BLaER1 treated with 17β-estradiol and CSF1 and Interleukin-3, amounts not matched to agents 10 nM and 100 nM (cell line): Measurements from ENCODE around the gene GSTM4.
"Not testable (repeated sequence)": the region's sequence is repeated elsewhere in the genome, so short reads cannot be mapped to it uniquely, and the experiment has no call there.

Experiments
- H3K27ac ChIP-seq, 11 experiments: shearing (Covaris generic); formaldehyde crosslinking; 2 replicates each; pipeline ENCODE4 v1.8.1; 2022
- H3K27me3 ChIP-seq, 11 experiments: shearing (Covaris generic); formaldehyde crosslinking; 2 replicates each; pipeline ENCODE4 v1.8.1; 2022
- H3K36me3 ChIP-seq, 11 experiments: shearing (Covaris generic); formaldehyde crosslinking; 2 replicates each; pipeline ENCODE4 v1.8.1; 2022
- H3K4me1 ChIP-seq, 10 experiments: shearing (Covaris generic); formaldehyde crosslinking; 2 replicates each; pipeline ENCODE4 v1.8.1; 2022
- H3K4me2 ChIP-seq, 11 experiments: shearing (Covaris generic); formaldehyde crosslinking; 2 replicates each; pipeline ENCODE4 v1.8.1; 2022
- H3K4me3 ChIP-seq, 10 experiments: shearing (Covaris generic); formaldehyde crosslinking; 2 replicates each; pipeline ENCODE4 v1.8.1; 2022
- H3K9ac ChIP-seq, 11 experiments: shearing (Covaris generic); formaldehyde crosslinking; 2 replicates each; pipeline ENCODE4 v1.8.1; 2022
- H3K9me3 ChIP-seq, 11 experiments: shearing (Covaris generic); formaldehyde crosslinking; replicated peaks in 1 of 11; 2 replicates each; pipeline ENCODE4 v1.8.1; 2022
- H4K20me1 ChIP-seq, 11 experiments: shearing (Covaris generic); formaldehyde crosslinking; 2 replicates each; pipeline ENCODE4 v1.8.1; 2022
- Cebpa-rat ChIP-seq, 11 experiments: shearing (Covaris generic); IDR thresholded peaks; 2 replicates each; pipeline ENCODE4 v1.8.1; 2022

The GSTM4 gene

DNA sequence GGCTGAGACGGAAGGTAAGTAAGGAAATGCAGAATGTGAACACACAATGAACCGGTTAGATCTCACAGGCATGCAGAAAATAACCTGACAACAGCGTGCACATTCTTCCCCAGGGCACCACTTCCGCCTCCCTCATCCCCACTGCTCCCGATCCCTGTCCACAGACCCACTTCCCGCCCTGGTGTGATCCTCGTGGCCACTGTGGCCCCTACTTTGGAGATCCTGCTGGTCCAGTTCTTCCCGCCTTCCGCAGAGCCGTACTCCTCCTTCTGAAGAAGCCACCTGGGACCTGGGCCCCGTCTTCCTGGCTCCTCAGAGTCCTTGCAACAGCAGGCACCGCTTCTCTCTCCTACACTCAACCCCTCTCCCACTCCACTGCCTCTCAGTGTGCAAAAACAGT is 1.4 kb upstream of the GSTM4 start:
- H3K4me1 ChIP-seq, result peaks cover 39 to 51% (median 46%) of the 10 kb centered on the region in 10 experiments
- H4K20me1 ChIP-seq, result no peaks in the 10 kb centered on the region; a peak in 1 of 22 replicates
- TF ChIP-seq Cebpa-rat (IDR thresholded peaks at IDR 0.05), result no peak
- peak overlapping the region; percentile 80 to 98 (median 94); a peak in 19 of 22 replicates for H3K4me2 ChIP-seq
- peak overlapping the region in 1 of 11 experiments; percentile 82; a peak in 1 of 22 replicates for H3K9ac ChIP-seq
- peaks cover 0 to 4% (median 0%) of the 10 kb centered on the region in 11 experiments; a peak in 1 of 22 replicates for H3K36me3 ChIP-seq
- H3K9me3 ChIP-seq, result no peaks in the 10 kb centered on the region
- H3K4me3 ChIP-seq, result no peak overlapping the region
- H3K27me3 ChIP-seq, result no peaks in the 10 kb centered on the region
- H3K27ac ChIP-seq, result no peak overlapping the region

DNA sequence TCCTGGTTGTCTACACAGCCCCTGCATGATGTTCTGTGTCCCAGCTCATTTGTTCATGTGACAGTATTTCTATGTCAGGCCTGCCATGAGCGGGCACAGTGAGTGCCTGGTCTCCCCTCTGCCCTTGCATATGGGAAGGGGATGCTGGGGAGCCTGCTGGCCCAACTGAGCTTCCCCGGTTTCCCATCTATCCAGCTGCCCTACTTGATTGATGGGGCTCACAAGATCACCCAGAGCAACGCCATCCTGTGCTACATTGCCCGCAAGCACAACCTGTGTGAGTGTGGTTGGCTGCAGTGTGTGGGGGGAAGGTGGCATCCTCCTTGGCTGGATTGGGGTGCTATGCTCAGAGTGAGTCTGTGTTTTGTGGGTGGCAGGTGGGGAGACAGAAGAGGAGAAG is 1.5 kb downstream of the GSTM4 start:
- no peaks in the 10 kb centered on the region for H3K27me3 ChIP-seq

DNA sequence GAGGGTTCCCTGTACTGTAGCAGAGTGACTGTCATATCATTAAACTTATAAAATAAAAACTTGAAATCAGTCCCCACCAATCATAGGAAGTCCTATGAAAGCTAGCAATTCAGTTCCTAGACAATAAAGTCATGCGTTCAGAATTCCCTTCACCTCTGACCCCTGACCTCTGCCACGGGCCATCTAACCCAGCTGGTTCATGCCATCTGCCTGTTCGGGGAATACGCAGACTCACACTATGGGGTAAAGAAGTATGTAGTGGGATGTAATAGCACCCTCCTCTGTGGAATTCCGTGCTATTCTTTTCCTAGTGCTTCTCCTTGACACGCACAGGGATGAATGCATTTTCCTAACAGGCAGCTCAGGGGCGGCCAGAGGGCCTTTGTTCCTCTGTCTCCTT is 2.1 kb downstream of the GSTM4 start:
- H3K4me1 ChIP-seq, result peaks cover 50 to 74% (median 65%) of the 10 kb centered on the region in 10 experiments
- no peak overlapping the region for H3K4me3 ChIP-seq
- no peak for TF ChIP-seq Cebpa-rat (IDR thresholded peaks at IDR 0.05)
- H3K9me3 ChIP-seq, result no peaks in the 10 kb centered on the region
- peaks cover 0 to 5% (median 0%) of the 10 kb centered on the region in 11 experiments; a peak in 1 of 22 replicates for H4K20me1 ChIP-seq
- H3K4me2 ChIP-seq, result peak overlapping the region in 9 of 11 experiments; percentile 71 to 97 (median 93); a peak in 19 of 22 replicates
- no peak overlapping the region for H3K9ac ChIP-seq
- no peaks in the 10 kb centered on the region for H3K27me3 ChIP-seq
- H3K27ac ChIP-seq, result peak overlapping the region in 4 of 11 experiments; percentile 21 to 61 (median 40); a peak in 4 of 22 replicates
- peaks cover 0 to 16% (median 0%) of the 10 kb centered on the region in 11 experiments; a peak in 3 of 22 replicates for H3K36me3 ChIP-seq

More for the DNA sequence above, 1.5 kb downstream of the GSTM4 start:
- Histone ChIP-seq H3K9ac (no peak overlapping the region), H3K27ac (no peak overlapping the region), H3K4me2 (peak overlapping the region in 10 of 11 experiments; percentile 80 to 98 (median 94); a peak in 18 of 22 replicates), H3K36me3 (peaks cover 0 to 15% (median 0%) of the 10 kb centered on the region in 11 experiments; a peak in 3 of 22 replicates), H3K9me3 (no peaks in the 10 kb centered on the region), H3K4me1 (peaks cover 50 to 74% (median 65%) of the 10 kb centered on the region in 10 experiments), H4K20me1 (peaks cover 0 to 5% (median 0%) of the 10 kb centered on the region in 11 experiments; a peak in 1 of 22 replicates), H3K4me3 (peak overlapping the region in 1 of 10 experiments; percentile 81; a peak in 1 of 20 replicates)
- no peak for TF ChIP-seq Cebpa-rat (IDR thresholded peaks at IDR 0.05)

DNA sequence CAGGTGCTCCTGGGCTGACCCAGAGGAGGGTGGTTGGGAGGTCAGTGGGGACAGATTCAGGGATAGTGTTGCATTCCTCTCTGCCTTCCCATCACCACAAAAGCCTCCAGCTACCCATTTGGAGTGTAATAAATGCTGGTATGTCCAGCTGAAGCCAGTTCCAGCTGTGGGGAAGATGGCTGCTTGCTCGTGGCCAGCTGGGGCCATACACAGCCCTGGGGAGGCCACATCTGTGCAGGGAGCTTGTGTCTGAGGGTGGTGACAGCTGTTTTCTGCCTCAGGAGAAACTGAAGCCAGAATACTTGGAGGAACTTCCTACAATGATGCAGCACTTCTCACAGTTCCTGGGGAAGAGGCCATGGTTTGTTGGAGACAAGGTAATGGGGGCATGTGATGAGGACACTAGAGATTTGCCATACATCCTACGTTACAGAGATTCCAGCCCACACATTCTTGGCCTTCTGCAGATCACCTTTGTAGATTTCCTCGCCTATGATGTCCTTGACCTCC is 2.7 kb downstream of the GSTM4 start:
- Histone ChIP-seq H3K9me3 (no peaks in the 10 kb centered on the region), H3K27me3 (no peaks in the 10 kb centered on the region), H3K9ac (peak overlapping the region in 1 of 11 experiments; percentile 33; a peak in 1 of 22 replicates), H3K4me2 (peak overlapping the region in 10 of 11 experiments; percentile 6 to 97 (median 86); a peak in 19 of 22 replicates), H3K27ac (peak overlapping the region in 7 of 11 experiments; percentile 9 to 61 (median 31); a peak in 8 of 22 replicates), H3K4me1 (peaks cover 50 to 78% (median 68%) of the 10 kb centered on the region in 10 experiments), H3K4me3 (no peak overlapping the region), H4K20me1 (peaks cover 0 to 5% (median 0%) of the 10 kb centered on the region in 11 experiments; a peak in 1 of 22 replicates), H3K36me3 (peaks cover 0 to 16% (median 0%) of the 10 kb centered on the region in 11 experiments; a peak in 3 of 22 replicates)
- no peak for TF ChIP-seq Cebpa-rat (IDR thresholded peaks at IDR 0.05)

DNA sequence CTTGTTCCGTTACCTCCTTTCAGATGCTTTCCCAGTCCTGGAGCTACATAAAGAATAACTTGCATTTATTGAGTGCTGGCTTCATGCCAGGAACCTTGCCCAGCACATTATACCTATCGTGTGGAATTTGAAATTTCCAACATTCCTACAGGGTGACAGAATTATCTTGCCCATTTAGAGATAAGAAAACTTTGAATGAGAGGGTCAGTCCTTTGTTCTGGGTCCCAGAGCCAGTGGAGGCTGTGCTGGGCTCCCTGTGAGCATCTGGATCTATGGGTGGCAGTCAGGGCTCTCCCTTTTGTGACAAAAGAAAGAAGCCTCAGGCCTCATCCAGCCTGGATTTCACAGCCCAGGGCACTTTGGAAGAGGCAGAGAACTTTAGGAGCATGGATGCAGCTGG is 3.2 kb downstream of the GSTM4 start:
- H3K4me2 ChIP-seq, result peak overlapping the region; percentile 60 to 97 (median 83)
- H3K9me3 ChIP-seq, result no peaks in the 10 kb centered on the region
- no peak for TF ChIP-seq Cebpa-rat (IDR thresholded peaks at IDR 0.05)

DNA sequence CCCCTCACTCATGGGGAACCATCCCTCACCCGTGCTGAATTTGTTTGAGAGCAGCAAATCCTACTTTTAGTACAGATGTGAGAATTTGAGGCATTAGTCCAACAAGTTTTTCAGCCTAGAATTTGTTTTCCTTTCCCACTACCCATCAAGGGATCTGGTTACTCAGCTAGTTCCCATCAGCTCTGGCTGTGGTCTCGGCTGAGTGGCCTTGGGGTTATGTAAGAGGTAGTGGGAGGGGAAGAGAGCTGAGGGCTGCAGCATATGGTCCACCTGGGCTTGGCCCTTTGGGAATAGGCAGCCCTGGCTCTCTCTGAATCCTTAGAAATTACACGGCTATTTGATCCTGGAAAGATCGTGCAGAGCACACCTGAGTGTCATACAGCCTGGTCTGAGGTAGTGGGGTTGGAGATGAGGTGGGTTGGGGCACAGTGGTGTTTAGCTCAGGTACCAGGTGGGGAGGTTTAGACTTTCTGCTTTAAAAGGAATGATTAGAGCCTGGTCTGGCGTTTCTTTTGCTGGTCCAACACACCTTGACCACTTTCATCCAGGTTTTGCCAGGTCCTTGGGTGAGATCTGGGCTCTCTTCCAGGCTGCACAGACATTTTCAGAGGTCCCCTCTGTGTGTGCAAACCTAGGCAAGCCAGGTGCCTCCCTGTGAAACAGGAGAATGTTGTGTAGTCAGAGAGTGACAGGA is 4.2 kb downstream of the GSTM4 start:
- Histone ChIP-seq H3K9ac (peak overlapping the region in 5 of 11 experiments; percentile 22 to 50 (median 40); a peak in 6 of 22 replicates), H3K27me3 (no peaks in the 10 kb centered on the region), H3K27ac (peak overlapping the region in 7 of 11 experiments; percentile 29 to 63 (median 53); a peak in 11 of 22 replicates), H3K4me2 (peak overlapping the region; percentile 60 to 97 (median 83)), H3K4me3 (peak overlapping the region in 2 of 10 experiments; percentile 0 to 39; a peak in 3 of 20 replicates), H3K36me3 (peaks cover 0 to 16% (median 0%) of the 10 kb centered on the region in 11 experiments; a peak in 3 of 22 replicates), H4K20me1 (peaks cover 0 to 5% (median 0%) of the 10 kb centered on the region in 11 experiments; a peak in 1 of 22 replicates), H3K9me3 (no peaks in the 10 kb centered on the region), H3K4me1 (peaks cover 41 to 73% (median 66%) of the 10 kb centered on the region in 10 experiments)
- TF ChIP-seq Cebpa-rat (IDR thresholded peaks at IDR 0.05), result peak in 2 of 11 experiments; percentile 5 to 19; a peak in 1 of 22 replicates

More for the DNA sequence above, 3.2 kb downstream of the GSTM4 start:
- Histone ChIP-seq H3K4me3 (no peak overlapping the region), H3K27ac (peak overlapping the region in 7 of 11 experiments; percentile 29 to 63 (median 53); a peak in 13 of 22 replicates), H3K9ac (peak overlapping the region in 7 of 11 experiments; percentile 2 to 50 (median 37); a peak in 7 of 22 replicates), H4K20me1 (peaks cover 0 to 5% (median 0%) of the 10 kb centered on the region in 11 experiments; a peak in 1 of 22 replicates), H3K36me3 (peaks cover 0 to 16% (median 0%) of the 10 kb centered on the region in 11 experiments; a peak in 3 of 22 replicates), H3K27me3 (no peaks in the 10 kb centered on the region), H3K4me1 (peaks cover 50 to 82% (median 70%) of the 10 kb centered on the region in 10 experiments)

DNA sequence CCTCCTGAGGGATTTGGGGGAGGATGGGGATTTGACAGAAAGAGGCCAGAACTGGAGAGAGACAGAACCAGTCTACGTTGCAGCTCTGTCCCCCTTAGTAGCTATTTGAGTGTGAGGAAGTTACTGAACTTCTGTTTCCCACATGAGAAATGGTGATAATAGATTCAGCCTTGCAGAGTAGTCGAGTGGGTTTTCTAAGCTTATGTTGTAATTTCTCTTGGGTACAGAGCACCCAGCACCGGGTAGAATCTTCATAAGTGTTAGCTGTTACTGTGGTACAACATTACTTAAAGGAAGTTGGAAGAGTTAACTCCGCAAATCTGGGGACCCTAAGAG is 4.8 kb downstream of the GSTM4 start:
- not testable (repeated sequence) for H4K20me1 ChIP-seq, H3K27me3 ChIP-seq, H3K9me3 ChIP-seq, H3K9ac ChIP-seq
- Histone ChIP-seq H3K4me2 (peak overlapping the region; percentile 60 to 97 (median 83)), H3K27ac (peak overlapping the region in 5 of 11 experiments; percentile 34 to 63 (median 53); a peak in 6 of 22 replicates), H3K4me3 (peak overlapping the region in 1 of 10 experiments; percentile 39; a peak in 2 of 20 replicates), H3K4me1 (peaks cover 36 to 68% (median 61%) of the 10 kb centered on the region in 10 experiments), H3K36me3 (peaks cover 0 to 16% (median 0%) of the 10 kb centered on the region in 11 experiments; a peak in 3 of 22 replicates)

DNA sequence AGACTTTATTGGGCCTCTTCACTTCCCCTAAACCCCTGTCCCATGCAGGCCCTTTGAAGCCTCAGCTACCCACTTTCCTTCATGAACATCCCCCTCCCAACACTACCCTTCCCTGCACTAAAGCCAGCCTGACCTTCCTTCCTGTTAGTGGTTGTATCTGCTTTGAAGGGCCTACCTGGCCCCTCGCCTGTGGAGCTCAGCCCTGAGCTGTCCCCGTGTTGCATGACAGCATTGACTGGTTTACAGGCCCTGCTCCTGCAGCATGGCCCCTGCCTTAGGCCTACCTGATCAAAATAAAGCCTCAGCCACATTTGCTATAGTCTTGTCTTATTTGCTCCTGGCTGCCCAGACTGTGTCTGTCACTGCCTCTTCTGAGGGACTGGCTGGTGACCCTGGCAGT is 5.5 kb downstream of the GSTM4 start:
- Histone ChIP-seq H3K9me3 (no peaks in the 10 kb centered on the region), H3K36me3 (peaks cover 0 to 16% (median 0%) of the 10 kb centered on the region in 11 experiments; a peak in 3 of 22 replicates), H4K20me1 (peaks cover 0 to 5% (median 0%) of the 10 kb centered on the region in 11 experiments; a peak in 1 of 22 replicates), H3K4me3 (no peak overlapping the region), H3K4me2 (peak overlapping the region in 7 of 11 experiments; percentile 7 to 97 (median 81); a peak in 10 of 22 replicates), H3K9ac (no peak overlapping the region), H3K27ac (0 out of 22 replicates have a peak overlapping the region, but pooled peaks of 1 of the 11 experiments have one; percentile 5), H3K27me3 (no peaks in the 10 kb centered on the region), H3K4me1 (peaks cover 35 to 67% (median 61%) of the 10 kb centered on the region in 10 experiments)
- no peak for TF ChIP-seq Cebpa-rat (IDR thresholded peaks at IDR 0.05)
